PC-9 (cell line): Measurements from ENCODE around the gene NXPH2. TPM values are rescaled to one million over a fixed set of nuclear protein-coding genes. Genes with fewer than 3 reads are reported as not detected.

ENCODE experiments used
- BruUV-seq: library from RNA; stranded (reverse); fragments of 400-500 nt; replicated peaks from 2 replicates; lab custom pipeline; 2021; lab: Mats Ljungman, UMichigan
- CTCF ChIA-PET: fragments of 300-600 bp; sonication (Branson Sonifier 250); formaldehyde crosslinking; loops from one replicate; lab custom pipeline; 2022; ENCODE audit warnings: antibody characterized with exemption; lab: Charles Lee
- POLR2A ChIA-PET: fragments of 300-600 bp; sonication (Branson Sonifier 250); formaldehyde crosslinking; loops from one replicate; lab custom pipeline; 2022; ENCODE audit warnings: antibody characterized with exemption; ENCODE audit not compliant: unreplicated experiment; lab: Charles Lee
- DNase-seq, 2 experiments: peaks; one replicate each; pipeline versions ENCODE4 v3.0.0 to v3.0.0-alpha.2; 2015 to 2022; ENCODE audit warnings: mixed read lengths in 1 of 2
- H2AFZ ChIP-seq: fragments of 200-600 bp; sonication (generic); 2 replicates; pipeline ENCODE4 v1.8.1; 2017; ENCODE audit warnings: antibody characterized with exemption
- H3F3A ChIP-seq: fragments of 200-600 bp; sonication (generic); 2 replicates; pipeline ENCODE4 v1.8.1; 2017; ENCODE audit warnings: antibody characterized with exemption, mild to moderate bottlenecking, low read depth; ENCODE audit not compliant: insufficient read depth
- H3K27ac ChIP-seq: fragments of 200-600 bp; sonication (generic); 2 replicates; pipeline ENCODE4 v1.6.1; 2016; ENCODE audit warnings: mixed run types
- H3K27me3 ChIP-seq: fragments of 200-600 bp; sonication (generic); 2 replicates; pipeline ENCODE4 v1.6.1; 2016; ENCODE audit warnings: low read depth, mixed run types; ENCODE audit not compliant: insufficient read depth
- H3K36me3 ChIP-seq: fragments of 200-600 bp; sonication (generic); 2 replicates; pipeline ENCODE4 v1.6.1; 2016; ENCODE audit warnings: low read depth, mixed run types
- H3K4me1 ChIP-seq: fragments of 200-600 bp; sonication (generic); replicated peaks from 2 replicates; pipeline ENCODE4 v1.6.1; 2016; ENCODE audit warnings: mixed run types; ENCODE audit not compliant: insufficient read depth
- H3K4me2 ChIP-seq: fragments of 200-600 bp; sonication (generic); 2 replicates; pipeline ENCODE4 v1.6.1; 2017; ENCODE audit warnings: mixed run types
- H3K4me3 ChIP-seq: fragments of 200-600 bp; sonication (generic); 2 replicates; pipeline ENCODE4 v1.6.1; 2016; ENCODE audit warnings: mixed run types
- H3K79me2 ChIP-seq: fragments of 200-600 bp; sonication (generic); 2 replicates; pipeline ENCODE4 v1.6.1; 2017; ENCODE audit warnings: low read depth, mixed run types
- H3K9me2 ChIP-seq: fragments of 200-600 bp; sonication (generic); 2 replicates; pipeline ENCODE4 v1.8.1; 2017; ENCODE audit warnings: mild to moderate bottlenecking; ENCODE audit not compliant: insufficient read depth
- H3K9me3 ChIP-seq: fragments of 200-600 bp; sonication (generic); 2 replicates; pipeline ENCODE4 v1.8.1; 2016; ENCODE audit warnings: low read depth; ENCODE audit not compliant: insufficient read depth
- H4K20me1 ChIP-seq: fragments of 200-600 bp; sonication (generic); 2 replicates; pipeline ENCODE4 v1.8.1; 2017; ENCODE audit not compliant: insufficient read depth
- EZH2 ChIP-seq: fragments of 200-600 bp; sonication (generic); IDR thresholded peaks from 2 replicates; pipeline ENCODE4 v1.8.0; 2017; ENCODE audit warnings: antibody characterized with exemption, low read depth
- intact Hi-C: fragments of 100-400 bp; cut with micrococcal nuclease; formaldehyde crosslinking; loops from one replicate; pipeline ENCODE4 v1.10.0; 2022; ENCODE audit not compliant: unreplicated experiment
- total RNA-seq: library from RNA; stranded (reverse); gene quantifications from 2 replicates; pipeline ENCODE4 v1.2.3, GENCODE V29; 2021
- TF ChIP-seq, protein P1 (sequence below): fragments of 200-600 bp; sonication (generic); conservative IDR thresholded peaks from 2 replicates; pipeline ENCODE4 v1.6.1; 2017; ENCODE audit warnings: mixed run types, antibody characterized with exemption, mild to moderate bottlenecking, moderate library complexity

NXPH2 gene
- total RNA-seq, 1 experiment from 2014 or later: not detected

- intact Hi-C loops: no loop called here
- ChIA-PET CTCF (no interaction called here), POLR2A (no interaction called here)
- no peaks in the 10 kb centered on the region for H3K9me2 ChIP-seq
- no peak overlapping the region for H3K27ac ChIP-seq
- H3K4me2 ChIP-seq: no peak overlapping the region
- H3K27me3 ChIP-seq: no peaks in the 10 kb centered on the region
- H3F3A ChIP-seq: no peaks in the 10 kb centered on the region
- no peaks in the 10 kb centered on the region for H3K4me1 ChIP-seq
- H2AFZ ChIP-seq: no peak overlapping the region
- H3K79me2 ChIP-seq: no peaks in the 10 kb centered on the region
- H4K20me1 ChIP-seq: no peaks in the 10 kb centered on the region
- H3K4me3 ChIP-seq: no peak overlapping the region
- TF ChIP-seq, protein P1, sequence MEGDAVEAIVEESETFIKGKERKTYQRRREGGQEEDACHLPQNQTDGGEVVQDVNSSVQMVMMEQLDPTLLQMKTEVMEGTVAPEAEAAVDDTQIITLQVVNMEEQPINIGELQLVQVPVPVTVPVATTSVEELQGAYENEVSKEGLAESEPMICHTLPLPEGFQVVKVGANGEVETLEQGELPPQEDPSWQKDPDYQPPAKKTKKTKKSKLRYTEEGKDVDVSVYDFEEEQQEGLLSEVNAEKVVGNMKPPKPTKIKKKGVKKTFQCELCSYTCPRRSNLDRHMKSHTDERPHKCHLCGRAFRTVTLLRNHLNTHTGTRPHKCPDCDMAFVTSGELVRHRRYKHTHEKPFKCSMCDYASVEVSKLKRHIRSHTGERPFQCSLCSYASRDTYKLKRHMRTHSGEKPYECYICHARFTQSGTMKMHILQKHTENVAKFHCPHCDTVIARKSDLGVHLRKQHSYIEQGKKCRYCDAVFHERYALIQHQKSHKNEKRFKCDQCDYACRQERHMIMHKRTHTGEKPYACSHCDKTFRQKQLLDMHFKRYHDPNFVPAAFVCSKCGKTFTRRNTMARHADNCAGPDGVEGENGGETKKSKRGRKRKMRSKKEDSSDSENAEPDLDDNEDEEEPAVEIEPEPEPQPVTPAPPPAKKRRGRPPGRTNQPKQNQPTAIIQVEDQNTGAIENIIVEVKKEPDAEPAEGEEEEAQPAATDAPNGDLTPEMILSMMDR: no peak
- TF ChIP-seq EZH2: no peak
- no peak for DNase-seq
- H3K36me3 ChIP-seq: no peaks in the 10 kb centered on the region
- BruUV-seq: no TSS peak
- H3K9me3 ChIP-seq: no peaks in the 10 kb centered on the region
Measured at GRCh38 chr2:138818556-138818955, 38.4 kb upstream of the NXPH2 start.

- DNase-seq: no peak
- Histone ChIP-seq H3K4me1 (no peaks in the 10 kb centered on the region), H3K27me3 (no peaks in the 10 kb centered on the region), H3K4me3 (no peak overlapping the region), H3K9me2 (no peaks in the 10 kb centered on the region; the same call in 1 of the 2 replicates), H3F3A (no peaks in the 10 kb centered on the region), H3K4me2 (no peak overlapping the region), H4K20me1 (no peaks in the 10 kb centered on the region), H2AFZ (no peak overlapping the region), H3K9me3 (no peaks in the 10 kb centered on the region), H3K79me2 (no peaks in the 10 kb centered on the region), H3K36me3 (no peaks in the 10 kb centered on the region), H3K27ac (no peak overlapping the region)
- TF ChIP-seq, protein P1: peak; percentile 19; the same call in 1 of the 2 replicates
- TF ChIP-seq EZH2: no peak
- ChIA-PET POLR2A (no interaction called here), CTCF (no interaction called here)
- intact Hi-C loops: no loop called here
- BruUV-seq: no TSS peak
Measured at GRCh38 chr2:138814123-138814898, 34.1 kb upstream of the NXPH2 start.

DNA sequence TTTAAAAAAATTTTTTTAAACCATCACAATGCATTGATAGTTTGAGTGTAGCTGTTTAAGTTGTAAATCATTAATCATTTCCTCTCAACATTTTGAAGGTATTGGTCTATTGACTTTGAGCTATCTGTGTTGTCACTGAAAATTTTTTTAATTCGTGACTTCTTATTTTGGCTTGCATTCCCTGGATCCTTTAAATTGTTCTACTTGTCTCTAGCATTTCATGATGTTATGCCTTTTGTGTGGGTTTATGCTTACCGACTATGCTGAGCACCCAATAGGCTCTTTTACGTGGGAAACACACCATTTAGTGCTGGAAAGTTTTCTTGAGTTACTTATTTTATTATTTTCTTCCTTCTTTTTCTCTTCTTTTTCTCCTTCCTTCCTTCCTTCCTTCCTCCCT, 31.2 kb upstream of the NXPH2 start:
- Histone ChIP-seq H3K79me2 (no peaks in the 10 kb centered on the region), H3K4me1 (no peaks in the 10 kb centered on the region), H3K4me2 (no peak overlapping the region), H2AFZ (no peak overlapping the region), H3K9me3 (no peaks in the 10 kb centered on the region), H3K27me3 (no peaks in the 10 kb centered on the region), H3K9me2 (no peaks in the 10 kb centered on the region; the same call in 1 of the 2 replicates), H3F3A (no peaks in the 10 kb centered on the region), H4K20me1 (no peaks in the 10 kb centered on the region), H3K4me3 (no peak overlapping the region), H3K36me3 (no peaks in the 10 kb centered on the region), H3K27ac (no peak overlapping the region)
- no TSS peak for BruUV-seq
- DNase-seq: no peak
- POLR2A ChIA-PET: interaction anchor here (0.6 kb wide), 1 partner anchor 109 kb away, joined by 4 read pairs; no protein-coding TSS in a partner anchor
- no peak for TF ChIP-seq EZH2
- TF ChIP-seq, protein P1: no peak
- CTCF ChIA-PET: no interaction called here
- intact Hi-C loops: no loop called here
